Breast epithelium (tissue), 4 donors: ENCODE data around the gene NEO1. TPM values are rescaled to one million over a fixed set of nuclear protein-coding genes. Genes with fewer than 3 reads are reported as not detected.
"Not testable (repeated sequence)": the region's sequence is repeated elsewhere in the genome, so short reads cannot be mapped to it uniquely, and the experiment has no call there.

ENCODE experiments used
- DNase-seq, 2 donors: peaks; one replicate each; pipeline ENCODE4 v3.0.0-alpha.2; 2019; ENCODE audit warnings: low spot score in 2 of 2
- H3K27ac ChIP-seq, 2 donors: fragments of 200-600 bp; sonication (generic) in 1 of 2; one replicate each; pipeline ENCODE4 v1.5.1; 2016 to 2019; ENCODE audit warnings: mild to moderate bottlenecking in 1 of 2
- H3K27me3 ChIP-seq, 2 donors: fragments of 200-600 bp; sonication (generic) in 1 of 2; one replicate each; pipeline versions ENCODE4 v1.5.1 to v1.6.0; 2017 to 2019; ENCODE audit warnings: control low read depth in 1 of 2, mild to moderate bottlenecking in 1 of 2
- H3K36me3 ChIP-seq: fragments of 200-600 bp; one replicate; pipeline ENCODE4 v1.5.1; 2019
- H3K4me1 ChIP-seq, 2 donors: fragments of 200-600 bp; sonication (generic); one replicate each; pipeline ENCODE4 v1.5.1; 2016 to 2019; ENCODE audit warnings: control low read depth in 1 of 2
- H3K4me3 ChIP-seq, 3 donors: fragments of 200-600 bp; sonication (generic); 1 replicate in 2 of 3; 2 replicates in 1 of 3; pipeline ENCODE4 v1.5.1; 2016 to 2019; ENCODE audit warnings: mild to moderate bottlenecking in 3 of 3, moderate library complexity in 2 of 3
- H3K9me3 ChIP-seq, 2 donors: fragments of 200-600 bp; sonication (generic) in 1 of 2; one replicate each; pipeline ENCODE4 v1.5.1; 2016 to 2019; ENCODE audit warnings: control low read depth in 1 of 2
- POLR2A ChIP-seq: fragments of 450-650 bp; IDR thresholded peaks from one replicate; pipeline ENCODE4 v1.6.1; 2016; ENCODE audit warnings: antibody characterized with exemption, mild to moderate bottlenecking, moderate library complexity
- POLR2AphosphoS5 ChIP-seq, 3 donors: sonication (generic); formaldehyde crosslinking; IDR thresholded peaks; one replicate each; pipeline ENCODE4 v1.6.1; 2017; ENCODE audit warnings: antibody characterized with exemption in 3 of 3
- intact Hi-C: fragments of 100-400 bp; cut with DNase I; formaldehyde crosslinking; loops from one replicate; pipeline ENCODE4 v1.15.1; 2023; ENCODE audit warnings: low total_unique reads
- total RNA-seq, 3 donors: library from RNA; depleted of rRNA; stranded (reverse); fragments of >200 nt; gene quantifications; one replicate each; pipeline ENCODE4 v1.1.0, GENCODE V29; 2016
- TF ChIP-seq, protein P1 (sequence below), 3 donors: fragments of 450-650 bp; IDR thresholded peaks; one replicate each; pipeline ENCODE4 v1.5.1; 2016 to 2017; ENCODE audit warnings: antibody characterized with exemption in 3 of 3, mild to moderate bottlenecking in 3 of 3, moderate library complexity in 3 of 3

The NEO1 gene
- total RNA-seq, 3 donors from 2014 or later = 21.3 to 66.3 (median 27.5) TPM

GRCh38 chr15:73295630-73296286 lies 243.5 kb downstream of the NEO1 start:
- no peak for TF ChIP-seq POLR2A
- TF ChIP-seq POLR2AphosphoS5 (IDR thresholded peaks at IDR 0.05) = no peak
- TF ChIP-seq, protein P1, sequence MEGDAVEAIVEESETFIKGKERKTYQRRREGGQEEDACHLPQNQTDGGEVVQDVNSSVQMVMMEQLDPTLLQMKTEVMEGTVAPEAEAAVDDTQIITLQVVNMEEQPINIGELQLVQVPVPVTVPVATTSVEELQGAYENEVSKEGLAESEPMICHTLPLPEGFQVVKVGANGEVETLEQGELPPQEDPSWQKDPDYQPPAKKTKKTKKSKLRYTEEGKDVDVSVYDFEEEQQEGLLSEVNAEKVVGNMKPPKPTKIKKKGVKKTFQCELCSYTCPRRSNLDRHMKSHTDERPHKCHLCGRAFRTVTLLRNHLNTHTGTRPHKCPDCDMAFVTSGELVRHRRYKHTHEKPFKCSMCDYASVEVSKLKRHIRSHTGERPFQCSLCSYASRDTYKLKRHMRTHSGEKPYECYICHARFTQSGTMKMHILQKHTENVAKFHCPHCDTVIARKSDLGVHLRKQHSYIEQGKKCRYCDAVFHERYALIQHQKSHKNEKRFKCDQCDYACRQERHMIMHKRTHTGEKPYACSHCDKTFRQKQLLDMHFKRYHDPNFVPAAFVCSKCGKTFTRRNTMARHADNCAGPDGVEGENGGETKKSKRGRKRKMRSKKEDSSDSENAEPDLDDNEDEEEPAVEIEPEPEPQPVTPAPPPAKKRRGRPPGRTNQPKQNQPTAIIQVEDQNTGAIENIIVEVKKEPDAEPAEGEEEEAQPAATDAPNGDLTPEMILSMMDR (IDR thresholded peaks at IDR 0.05) = no peak
- no peak overlapping the region for H3K4me3 ChIP-seq
- H3K27me3 ChIP-seq = no peaks in the 10 kb centered on the region
- intact Hi-C loops = no loop called here
- no peaks in the 10 kb centered on the region for H3K36me3 ChIP-seq
- no peaks in the 10 kb centered on the region for H3K4me1 ChIP-seq
- no peaks in the 10 kb centered on the region for H3K9me3 ChIP-seq
- no peak for DNase-seq
- H3K27ac ChIP-seq = no peak overlapping the region

- no peaks in the 10 kb centered on the region for H3K9me3 ChIP-seq
- no peak overlapping the region for H3K4me3 ChIP-seq
- no peak for DNase-seq
- no peak for TF ChIP-seq POLR2A
- TF ChIP-seq, protein P1 (IDR thresholded peaks at IDR 0.05) = no peak
- TF ChIP-seq POLR2AphosphoS5 (IDR thresholded peaks at IDR 0.05) = no peak
- H3K27ac ChIP-seq = no peak overlapping the region
- intact Hi-C loops = no loop called here
- no peaks in the 10 kb centered on the region for H3K4me1 ChIP-seq
- no peaks in the 10 kb centered on the region for H3K36me3 ChIP-seq
- H3K27me3 ChIP-seq = no peaks in the 10 kb centered on the region
Measured at GRCh38 chr15:73296609-73297353, 244.5 kb downstream of the NEO1 start.

GRCh38 chr15:73298522-73299245 lies 246.4 kb downstream of the NEO1 start:
- no peak for TF ChIP-seq POLR2A
- no peak for TF ChIP-seq POLR2AphosphoS5 (IDR thresholded peaks at IDR 0.05)
- TF ChIP-seq, protein P1 (IDR thresholded peaks at IDR 0.05) = no peak
- Histone ChIP-seq H3K4me1 (no peaks in the 10 kb centered on the region), H3K4me3 (no peak overlapping the region), H3K9me3 (no peaks in the 10 kb centered on the region), H3K27ac (no peak overlapping the region), H3K27me3 (no peaks in the 10 kb centered on the region), H3K36me3 (no peaks in the 10 kb centered on the region)
- intact Hi-C loops = no loop called here
- DNase-seq = no peak

GRCh38 chr15:73300286-73300685 lies 248.0 kb downstream of the NEO1 start:
- H3K36me3 ChIP-seq, intact Hi-C loops, H3K9me3 ChIP-seq: not testable (repeated sequence)

GRCh38 chr15:73303636-73304035 lies 251.4 kb downstream of the NEO1 start:
- H3K4me3 ChIP-seq = no peak overlapping the region
- H3K27ac ChIP-seq = no peak overlapping the region
- H3K36me3 ChIP-seq = no peaks in the 10 kb centered on the region
- intact Hi-C loops = no loop called here
- no peaks in the 10 kb centered on the region for H3K4me1 ChIP-seq
- no peak for DNase-seq
- no peaks in the 10 kb centered on the region for H3K27me3 ChIP-seq
- no peaks in the 10 kb centered on the region for H3K9me3 ChIP-seq
- TF ChIP-seq POLR2AphosphoS5 (IDR thresholded peaks at IDR 0.05) (no peak), POLR2A (no peak)
- TF ChIP-seq, protein P1 (IDR thresholded peaks at IDR 0.05) = no peak

More at GRCh38 chr15:73300286-73300685, 248.0 kb downstream of the NEO1 start:
- H3K4me1 ChIP-seq, H3K27me3 ChIP-seq, H3K27ac ChIP-seq, H3K4me3 ChIP-seq, DNase-seq: not testable (repeated sequence)
